Thyroid gland (tissue), 4 donors: ENCODE data around the gene AMN1. TPM values are rescaled to one million over a fixed set of nuclear protein-coding genes. Genes with fewer than 3 reads are reported as not detected.
"Not testable (repeated sequence)": the region's sequence is repeated elsewhere in the genome, so short reads cannot be mapped to it uniquely, and the experiment has no call there.

Experiments
- DNase-seq, 2 donors: peaks; one replicate each; pipeline ENCODE4 v3.0.0-alpha.2; 2019
- H3K27ac ChIP-seq, 3 donors: fragments of 200-600 bp; sonication (generic); 1 replicate in 2 of 3; 2 replicates in 1 of 3; pipeline ENCODE4 v1.5.1; 2016 to 2019; ENCODE audit warnings: mild to moderate bottlenecking in 1 of 3, moderate library complexity in 1 of 3
- H3K27me3 ChIP-seq: fragments of 200-600 bp; sonication (generic); one replicate; pipeline ENCODE4 v1.5.1; 2019
- H3K36me3 ChIP-seq, 2 donors: fragments of 200-600 bp; sonication (generic); one replicate each; pipeline ENCODE4 v1.5.1; 2016 to 2019
- H3K4me1 ChIP-seq, 2 donors: fragments of 200-600 bp; sonication (generic); one replicate each; pipeline ENCODE4 v1.5.1; 2017 to 2019
- H3K4me3 ChIP-seq, 3 donors: fragments of 200-600 bp; sonication (generic); replicated peaks in 1 of 3; 1 replicate in 2 of 3; 2 replicates in 1 of 3; pipeline ENCODE4 v1.5.1; 2016; ENCODE audit warnings: mild to moderate bottlenecking in 1 of 3
- H3K9me3 ChIP-seq: fragments of 200-600 bp; sonication (generic); one replicate; pipeline ENCODE4 v1.5.1; 2017
- CTCF ChIP-seq, 6 experiments: fragments of 200-600 bp in 3 of 6; fragments of 450-650 bp in 3 of 6; sonication (generic) in 3 of 6; IDR thresholded peaks; one replicate each; pipeline ENCODE4 v1.5.1; 2016 to 2019; ENCODE audit warnings: antibody characterized with exemption in 6 of 6, mild to moderate bottlenecking in 2 of 6, inconsistent platforms in 1 of 6, moderate library complexity in 1 of 6
- POLR2A ChIP-seq, 2 donors: fragments of 450-650 bp; IDR thresholded peaks; one replicate each; pipeline ENCODE4 v1.6.1; 2017; ENCODE audit warnings: antibody characterized with exemption in 2 of 2, mild to moderate bottlenecking in 2 of 2, moderate library complexity in 1 of 2
- WGBS, 2 donors: methylation state at CpG; one replicate each; pipeline ENCODE4 v1.1.5; 2017; 5-methylcytosine and 5-hydroxymethylcytosine counted together
- intact Hi-C: fragments of 100-400 bp; cut with DNase I; formaldehyde crosslinking; loops from one replicate; pipeline ENCODE4 v1.15.1; 2023
- total RNA-seq, 4 donors: library from RNA; depleted of rRNA; stranded (reverse); fragments of >200 nt; gene quantifications; one replicate each; pipeline ENCODE4 v1.2.3, GENCODE V29; 2016

The AMN1 gene
- total RNA-seq, 4 donors from 2014 or later = 4.8 to 21.0 (median 8.8) TPM

GRCh38 chr12:31732926-31733548 lies 4.2 kb upstream of the AMN1 start:
- 77 to 83% methylated on average over 5 of the region's 5 CpGs for WGBS, 2 donors
- Histone ChIP-seq H3K4me3 (no peak overlapping the region), H3K36me3 (no peaks in the 10 kb centered on the region), H3K27me3 (no peaks in the 10 kb centered on the region), H3K27ac (peak overlapping the region; percentile 69 to 76 (median 75)), H3K4me1 (peaks cover 0 to 30% of the 10 kb centered on the region in 2 donors), H3K9me3 (no peaks in the 10 kb centered on the region)
- intact Hi-C loops = no loop called here
- no peak for DNase-seq
- TF ChIP-seq POLR2A (IDR thresholded peaks at IDR 0.05) (no peak), CTCF (IDR thresholded peaks at IDR 0.05) (no peak)

- WGBS, 2 donors = 96 to 98% methylated on average over 5 of the region's 5 CpGs
- H3K36me3 ChIP-seq, DNase-seq, H3K9me3 ChIP-seq, intact Hi-C loops, H3K27me3 ChIP-seq, H3K4me3 ChIP-seq: not testable (repeated sequence)
- peaks cover 0 to 34% of the 10 kb centered on the region in 2 donors for H3K4me1 ChIP-seq
- H3K27ac ChIP-seq = peak overlapping the region; percentile 38 to 77 (median 69)
Measured at GRCh38 chr12:31731203-31731602, 2.4 kb upstream of the AMN1 start.

- no peaks in the 10 kb centered on the region for H3K9me3 ChIP-seq
- DNase-seq = no peak
- peak overlapping the region; percentile 78 to 95 (median 91) for H3K27ac ChIP-seq
- H3K4me1 ChIP-seq = peaks cover 0 to 34% of the 10 kb centered on the region in 2 donors
- intact Hi-C loops = loop anchor here (10.0 kb wide), 1 partner anchor 225 kb away; the partner anchor contains the start of gene RESF1
- no peaks in the 10 kb centered on the region for H3K27me3 ChIP-seq
- TF ChIP-seq CTCF (IDR thresholded peaks at IDR 0.05) = peak in 1 of 6 experiments; percentile 1
- TF ChIP-seq POLR2A (IDR thresholded peaks at IDR 0.05) = no peak
- H3K36me3 ChIP-seq = no peaks in the 10 kb centered on the region
- H3K4me3 ChIP-seq = peak overlapping the region in 2 of 3 donors; percentile 60 to 70
- 95% methylated on average over 4 of the region's 4 CpGs for WGBS, 2 donors
Measured at GRCh38 chr12:31729705-31730104, 884 bp upstream of the AMN1 start.

GRCh38 chr12:31728289-31728916 lies 418 bp downstream of the AMN1 start:
- Histone ChIP-seq H3K4me3 (peak overlapping the region in 2 of 3 donors; percentile 60 to 82), H3K27me3 (no peaks in the 10 kb centered on the region), H3K4me1 (peaks cover 0 to 38% of the 10 kb centered on the region in 2 donors), H3K27ac (peak overlapping the region; percentile 95 to 96 (median 95)), H3K9me3 (no peaks in the 10 kb centered on the region), H3K36me3 (no peaks in the 10 kb centered on the region)
- no peak for TF ChIP-seq POLR2A (IDR thresholded peaks at IDR 0.05)
- TF ChIP-seq CTCF (IDR thresholded peaks at IDR 0.05) = no peak
- intact Hi-C loops = loop anchor here (10.0 kb wide), 1 partner anchor 226 kb away; the partner anchor contains the start of gene RESF1
- 1 to 2% methylated on average over 21 of the region's 22 CpGs for WGBS, 2 donors
- DNase-seq = peak; percentile 47 to 52

- intact Hi-C loops = loop anchor here (10.0 kb wide), 1 partner anchor 228 kb away; the partner anchor contains the start of gene RESF1
- no peak overlapping the region for H3K27ac ChIP-seq
- no peaks in the 10 kb centered on the region for H3K36me3 ChIP-seq
- H3K27me3 ChIP-seq = no peaks in the 10 kb centered on the region
- 98 to 99% methylated on average over 2 of the region's 2 CpGs for WGBS, 2 donors
- no peaks in the 10 kb centered on the region for H3K9me3 ChIP-seq
- no peak for DNase-seq
- H3K4me3 ChIP-seq = no peak overlapping the region
- TF ChIP-seq POLR2A (IDR thresholded peaks at IDR 0.05) = no peak
- no peak for TF ChIP-seq CTCF (IDR thresholded peaks at IDR 0.05)
- H3K4me1 ChIP-seq = peaks cover 0 to 26% of the 10 kb centered on the region in 2 donors
Measured at GRCh38 chr12:31727192-31727591, 1.6 kb downstream of the AMN1 start.
